HG02642 (cell line): ENCODE results near the gene F5.
"Not testable (repeated sequence)": the region's sequence is repeated elsewhere in the genome, so short reads cannot be mapped to it uniquely, and the experiment has no call there.

Experiments
- ATAC-seq: cut with Tn5 transposase; IDR thresholded peaks from one replicate; pipeline ENCODE4 v1.9.1; 2021; ENCODE audit warnings: mild to moderate bottlenecking; ENCODE audit not compliant: unreplicated experiment, poor library complexity

The F5 gene

GRCh38 chr1:169513208-169513607 is 73.1 kb downstream of the F5 start:
- no peak for ATAC-seq

GRCh38 chr1:169511316-169512005 is 74.8 kb downstream of the F5 start:
- ATAC-seq, result no peak

- no peak for ATAC-seq
Measured at GRCh38 chr1:169510060-169510459, 76.2 kb downstream of the F5 start.

- no peak for ATAC-seq
Measured at GRCh38 chr1:169509354-169509753, 76.9 kb downstream of the F5 start.

- no peak for ATAC-seq
Measured at GRCh38 chr1:169508432-169509338, 77.6 kb downstream of the F5 start.

GRCh38 chr1:169507413-169507812 is 78.9 kb downstream of the F5 start:
- no peak for ATAC-seq

GRCh38 chr1:169503601-169504000 is 82.7 kb downstream of the F5 start:
- ATAC-seq, result not testable (repeated sequence)

- no peak for ATAC-seq
Measured at GRCh38 chr1:169499807-169500206, 86.5 kb downstream of the F5 start.

GRCh38 chr1:169497317-169497716 is 89.0 kb downstream of the F5 start:
- no peak for ATAC-seq

- ATAC-seq, result no peak
Measured at GRCh38 chr1:169495916-169496315, 90.4 kb downstream of the F5 start.

- no peak for ATAC-seq
Measured at GRCh38 chr1:169495046-169495775, 91.1 kb downstream of the F5 start.

- no peak for ATAC-seq
Measured at GRCh38 chr1:169494343-169494742, 91.9 kb downstream of the F5 start.

- ATAC-seq, result no peak
Measured at GRCh38 chr1:169493251-169493650, 93.0 kb downstream of the F5 start.

GRCh38 chr1:169491845-169492281 is 94.4 kb downstream of the F5 start:
- ATAC-seq, result peak; percentile 73

GRCh38 chr1:169488157-169488556 is 98.1 kb downstream of the F5 start:
- no peak for ATAC-seq

- no peak for ATAC-seq
Measured at GRCh38 chr1:169487561-169487960, 98.7 kb downstream of the F5 start.

GRCh38 chr1:169487133-169487532 is 99.1 kb downstream of the F5 start:
- no peak for ATAC-seq

GRCh38 chr1:169486281-169487051 is 99.8 kb downstream of the F5 start:
- ATAC-seq, result no peak

- peak; percentile 98 for ATAC-seq
Measured at GRCh38 chr1:169485431-169486280, 100.6 kb downstream of the F5 start, which contains the start of gene SLC19A2. TSS of gene SLC19A2 (minus strand) at chr1:169485944. CDS start at chr1:169485766, 178 bp downstream.
